Measurements from ENCODE around the gene MBIP.

- no peak for TF ChIP-seq CTCF (IDR thresholded peaks at IDR 0.05)
- TF ChIP-seq POLR2AphosphoS5 (IDR thresholded peaks at IDR 0.05; ENCODE audit: low read depth, low read length), result no peak
Observed at GRCh38 chr14:36279306-36280190, 40.9 kb downstream of the MBIP start.
